HEK293 (cell line): Measurements from ENCODE around the gene PRPH.

Experiments
- FEZF1 ChIP-seq: fragments of 450-650 bp; formaldehyde crosslinking; IDR thresholded peaks from 2 replicates; pipeline ENCODE4 v1.5.1; 2016; ENCODE audit warnings: missing biosample characterization, missing genetic modification characterization
- GFI1B ChIP-seq: fragments of 450-650 bp; formaldehyde crosslinking; IDR thresholded peaks from 2 replicates; pipeline ENCODE4 v1.5.1; 2016; ENCODE audit warnings: missing biosample characterization, missing genetic modification characterization
- HOXC10 ChIP-seq: sonication (generic); formaldehyde crosslinking; IDR thresholded peaks from 2 replicates; pipeline ENCODE4 v1.8.1; 2023; ENCODE audit warnings: mild to moderate bottlenecking, missing genetic modification reagents
- KLF8 ChIP-seq: fragments of 450-650 bp; formaldehyde crosslinking; IDR thresholded peaks from 2 replicates; pipeline ENCODE4 v1.5.1; 2016; ENCODE audit warnings: missing biosample characterization, missing genetic modification characterization
- SP7 ChIP-seq: fragments of 450-650 bp; formaldehyde crosslinking; IDR thresholded peaks from 2 replicates; pipeline ENCODE4 v1.5.1; 2016; ENCODE audit warnings: missing biosample characterization, missing genetic modification characterization
- ZBTB17 ChIP-seq: fragments of 450-650 bp; formaldehyde crosslinking; IDR thresholded peaks from 2 replicates; pipeline ENCODE4 v1.5.1; 2016; ENCODE audit warnings: missing biosample characterization, missing genetic modification characterization
- ZFP41 ChIP-seq: fragments of 450-650 bp; formaldehyde crosslinking; IDR thresholded peaks from 2 replicates; pipeline ENCODE4 v1.5.1; 2016; ENCODE audit warnings: missing biosample characterization, missing genetic modification characterization, borderline replicate concordance
- ZIC2 ChIP-seq: fragments of 450-650 bp; formaldehyde crosslinking; IDR thresholded peaks from 2 replicates; pipeline ENCODE4 v1.5.1; 2016; ENCODE audit warnings: missing biosample characterization, missing genetic modification characterization
- ZNF132 ChIP-seq: fragments of 450-650 bp; formaldehyde crosslinking; IDR thresholded peaks from 2 replicates; pipeline ENCODE4 v1.5.1; 2017; ENCODE audit warnings: missing biosample characterization, missing genetic modification characterization, borderline replicate concordance
- ZNF138 ChIP-seq: fragments of 450-650 bp; formaldehyde crosslinking; IDR thresholded peaks from 2 replicates; pipeline ENCODE4 v1.5.1; 2016; ENCODE audit warnings: missing biosample characterization, missing genetic modification characterization, borderline replicate concordance
- ZNF155 ChIP-seq: fragments of 450-650 bp; formaldehyde crosslinking; IDR thresholded peaks from 2 replicates; pipeline ENCODE4 v1.5.1; 2016; ENCODE audit warnings: missing biosample characterization, missing genetic modification characterization
- ZNF157 ChIP-seq: fragments of 450-650 bp; formaldehyde crosslinking; IDR thresholded peaks from 2 replicates; pipeline ENCODE4 v1.5.1; 2016; ENCODE audit warnings: missing biosample characterization, missing genetic modification characterization
- ZNF174 ChIP-seq: fragments of 450-650 bp; formaldehyde crosslinking; IDR thresholded peaks from 2 replicates; pipeline ENCODE4 v1.5.0; 2017; ENCODE audit warnings: missing biosample characterization, mild to moderate bottlenecking, missing genetic modification characterization
- ZNF426 ChIP-seq: fragments of 450-650 bp; formaldehyde crosslinking; IDR thresholded peaks from 2 replicates; pipeline ENCODE4 v1.5.1; 2017; ENCODE audit warnings: missing biosample characterization, missing genetic modification characterization, mild to moderate bottlenecking, inconsistent platforms, moderate library complexity
- ZNF514 ChIP-seq: fragments of 450-650 bp; formaldehyde crosslinking; IDR thresholded peaks from 2 replicates; pipeline ENCODE4 v1.5.1; 2016; ENCODE audit warnings: missing biosample characterization, missing genetic modification characterization
- ZNF621 ChIP-seq: fragments of 450-650 bp; formaldehyde crosslinking; IDR thresholded peaks from 2 replicates; pipeline ENCODE4 v1.5.1; 2017; ENCODE audit warnings: missing biosample characterization, missing genetic modification characterization
- ZNF677 ChIP-seq: fragments of 450-650 bp; IDR thresholded peaks from 2 replicates; pipeline ENCODE4 v1.5.0; 2018; ENCODE audit warnings: missing biosample characterization, mild to moderate bottlenecking, missing genetic modification characterization, moderate library complexity
- ZNF776 ChIP-seq: fragments of 450-650 bp; formaldehyde crosslinking; IDR thresholded peaks from 2 replicates; pipeline ENCODE4 v1.5.0; 2017; ENCODE audit warnings: missing biosample characterization, missing genetic modification characterization, borderline replicate concordance
- ZNF792 ChIP-seq: fragments of 450-650 bp; formaldehyde crosslinking; IDR thresholded peaks from 2 replicates; pipeline ENCODE4 v1.5.1; 2016; ENCODE audit warnings: missing biosample characterization, missing genetic modification characterization
- ZSCAN23 ChIP-seq: fragments of 450-650 bp; formaldehyde crosslinking; IDR thresholded peaks from 2 replicates; pipeline ENCODE4 v1.5.1; 2016; ENCODE audit warnings: missing biosample characterization, missing genetic modification characterization
- ZXDB ChIP-seq: fragments of 450-650 bp; formaldehyde crosslinking; IDR thresholded peaks from 2 replicates; pipeline ENCODE4 v1.5.1; 2016; ENCODE audit warnings: missing biosample characterization, missing genetic modification characterization
- TF ChIP-seq, protein P1 (sequence below): fragments of 450-650 bp; formaldehyde crosslinking; IDR thresholded peaks from 2 replicates; pipeline ENCODE4 v1.5.1; 2017; ENCODE audit warnings: missing biosample characterization, mild to moderate bottlenecking, missing genetic modification characterization, moderate library complexity
- TF ChIP-seq, protein P2 (sequence below): fragments of 450-650 bp; formaldehyde crosslinking; IDR thresholded peaks from 2 replicates; pipeline ENCODE4 v1.5.1; 2016; ENCODE audit warnings: missing biosample characterization, missing genetic modification characterization
- TF ChIP-seq, protein P3 (sequence below): IDR thresholded peaks from 2 replicates; pipeline ENCODE4 v1.6.1; 2011; ENCODE audit warnings: mild to moderate bottlenecking, low read depth, low read length, borderline replicate concordance
- TF ChIP-seq, protein P4 (sequence below): fragments of 450-650 bp; formaldehyde crosslinking; IDR thresholded peaks from 2 replicates; pipeline ENCODE4 v1.5.1; 2016; ENCODE audit warnings: missing biosample characterization, missing genetic modification characterization, borderline replicate concordance
- TF ChIP-seq, protein P5 (sequence below): fragments of 450-650 bp; formaldehyde crosslinking; IDR thresholded peaks from 2 replicates; pipeline ENCODE4 v1.5.1; 2016; ENCODE audit warnings: missing biosample characterization, missing genetic modification characterization

PRPH gene

DNA sequence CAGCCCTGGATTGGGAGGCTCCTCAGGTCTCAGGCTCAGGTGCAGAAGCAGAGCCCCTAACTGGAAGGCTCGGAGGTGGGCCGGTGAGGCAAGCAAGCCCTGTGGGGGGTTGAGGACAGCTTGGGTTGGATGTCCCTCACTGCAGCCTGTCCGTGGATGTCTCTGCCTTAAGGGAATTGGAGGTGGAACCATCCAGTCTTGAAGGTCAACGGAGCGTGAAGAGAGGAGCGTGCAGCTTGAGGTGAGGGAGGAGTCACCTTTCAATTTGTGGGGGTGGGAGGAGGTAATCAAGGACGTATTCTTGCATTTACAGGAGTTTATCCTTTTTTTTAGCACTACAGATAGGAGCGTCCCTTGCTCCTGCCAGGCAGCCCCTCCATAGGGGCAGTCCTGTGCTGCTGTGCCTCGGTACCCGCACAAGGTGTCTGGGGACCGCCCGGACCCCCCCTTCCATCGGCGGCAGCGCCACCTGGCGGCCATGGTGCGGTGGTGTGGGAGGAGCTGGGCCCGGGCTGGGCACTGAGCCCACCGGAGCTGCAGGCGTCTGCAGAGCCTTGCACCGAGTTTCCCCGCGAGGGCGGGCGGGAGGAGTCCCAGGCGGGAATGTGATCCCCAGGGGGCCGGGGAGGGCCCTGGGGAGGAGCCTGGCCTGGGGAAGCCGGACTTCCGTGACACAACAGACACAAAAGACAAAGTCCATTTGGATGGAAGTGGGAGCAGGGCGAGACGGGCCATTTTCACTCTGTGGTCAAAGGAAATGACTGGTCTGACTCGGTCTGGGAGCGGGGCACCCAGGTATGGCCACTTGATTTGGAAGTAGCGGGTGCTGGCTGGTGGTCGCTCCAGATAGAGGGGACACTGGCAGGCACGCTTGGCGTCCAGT lies 52.6 kb downstream of the PRPH start (continued):
- TF ChIP-seq ZNF514 (tag by site-specific recombination) = no peak
- no peak for TF ChIP-seq GFI1B (tag by site-specific recombination)
- no peak; the same call in 1 of the 2 replicates for TF ChIP-seq ZNF677 (tag by site-specific recombination)
- TF ChIP-seq, protein P1, sequence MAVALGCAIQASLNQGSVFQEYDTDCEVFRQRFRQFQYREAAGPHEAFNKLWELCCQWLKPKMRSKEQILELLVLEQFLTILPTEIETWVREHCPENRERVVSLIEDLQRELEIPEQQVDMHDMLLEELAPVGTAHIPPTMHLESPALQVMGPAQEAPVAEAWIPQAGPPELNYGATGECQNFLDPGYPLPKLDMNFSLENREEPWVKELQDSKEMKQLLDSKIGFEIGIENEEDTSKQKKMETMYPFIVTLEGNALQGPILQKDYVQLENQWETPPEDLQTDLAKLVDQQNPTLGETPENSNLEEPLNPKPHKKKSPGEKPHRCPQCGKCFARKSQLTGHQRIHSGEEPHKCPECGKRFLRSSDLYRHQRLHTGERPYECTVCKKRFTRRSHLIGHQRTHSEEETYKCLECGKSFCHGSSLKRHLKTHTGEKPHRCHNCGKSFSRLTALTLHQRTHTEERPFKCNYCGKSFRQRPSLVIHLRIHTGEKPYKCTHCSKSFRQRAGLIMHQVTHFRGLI (tag by site-specific recombination) = 0 out of 2 replicates have a peak, but pooled peaks have one; percentile 29
- TF ChIP-seq ZNF155 (tag by site-specific recombination) = no peak
- TF ChIP-seq ZNF776 = no peak
- TF ChIP-seq, protein P2, sequence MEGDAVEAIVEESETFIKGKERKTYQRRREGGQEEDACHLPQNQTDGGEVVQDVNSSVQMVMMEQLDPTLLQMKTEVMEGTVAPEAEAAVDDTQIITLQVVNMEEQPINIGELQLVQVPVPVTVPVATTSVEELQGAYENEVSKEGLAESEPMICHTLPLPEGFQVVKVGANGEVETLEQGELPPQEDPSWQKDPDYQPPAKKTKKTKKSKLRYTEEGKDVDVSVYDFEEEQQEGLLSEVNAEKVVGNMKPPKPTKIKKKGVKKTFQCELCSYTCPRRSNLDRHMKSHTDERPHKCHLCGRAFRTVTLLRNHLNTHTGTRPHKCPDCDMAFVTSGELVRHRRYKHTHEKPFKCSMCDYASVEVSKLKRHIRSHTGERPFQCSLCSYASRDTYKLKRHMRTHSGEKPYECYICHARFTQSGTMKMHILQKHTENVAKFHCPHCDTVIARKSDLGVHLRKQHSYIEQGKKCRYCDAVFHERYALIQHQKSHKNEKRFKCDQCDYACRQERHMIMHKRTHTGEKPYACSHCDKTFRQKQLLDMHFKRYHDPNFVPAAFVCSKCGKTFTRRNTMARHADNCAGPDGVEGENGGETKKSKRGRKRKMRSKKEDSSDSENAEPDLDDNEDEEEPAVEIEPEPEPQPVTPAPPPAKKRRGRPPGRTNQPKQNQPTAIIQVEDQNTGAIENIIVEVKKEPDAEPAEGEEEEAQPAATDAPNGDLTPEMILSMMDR (tag by site-specific recombination) = peak; percentile 97
- TF ChIP-seq ZNF621 (tag by site-specific recombination) = no peak
- TF ChIP-seq, protein P3, sequence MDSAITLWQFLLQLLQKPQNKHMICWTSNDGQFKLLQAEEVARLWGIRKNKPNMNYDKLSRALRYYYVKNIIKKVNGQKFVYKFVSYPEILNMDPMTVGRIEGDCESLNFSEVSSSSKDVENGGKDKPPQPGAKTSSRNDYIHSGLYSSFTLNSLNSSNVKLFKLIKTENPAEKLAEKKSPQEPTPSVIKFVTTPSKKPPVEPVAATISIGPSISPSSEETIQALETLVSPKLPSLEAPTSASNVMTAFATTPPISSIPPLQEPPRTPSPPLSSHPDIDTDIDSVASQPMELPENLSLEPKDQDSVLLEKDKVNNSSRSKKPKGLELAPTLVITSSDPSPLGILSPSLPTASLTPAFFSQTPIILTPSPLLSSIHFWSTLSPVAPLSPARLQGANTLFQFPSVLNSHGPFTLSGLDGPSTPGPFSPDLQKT = no peak
- TF ChIP-seq SP7 (tag by site-specific recombination) = peak; percentile 79
- no peak for TF ChIP-seq ZNF426
- peak; percentile 66 for TF ChIP-seq ZXDB
- TF ChIP-seq ZIC2 (tag by site-specific recombination) = no peak; the same call in 1 of the 2 replicates
- no peak for TF ChIP-seq HOXC10 (CRISPR knock-in tag)
- TF ChIP-seq KLF8 (tag by site-specific recombination) = peak; percentile 74; the same call in 1 of the 2 replicates
- TF ChIP-seq, protein P4, sequence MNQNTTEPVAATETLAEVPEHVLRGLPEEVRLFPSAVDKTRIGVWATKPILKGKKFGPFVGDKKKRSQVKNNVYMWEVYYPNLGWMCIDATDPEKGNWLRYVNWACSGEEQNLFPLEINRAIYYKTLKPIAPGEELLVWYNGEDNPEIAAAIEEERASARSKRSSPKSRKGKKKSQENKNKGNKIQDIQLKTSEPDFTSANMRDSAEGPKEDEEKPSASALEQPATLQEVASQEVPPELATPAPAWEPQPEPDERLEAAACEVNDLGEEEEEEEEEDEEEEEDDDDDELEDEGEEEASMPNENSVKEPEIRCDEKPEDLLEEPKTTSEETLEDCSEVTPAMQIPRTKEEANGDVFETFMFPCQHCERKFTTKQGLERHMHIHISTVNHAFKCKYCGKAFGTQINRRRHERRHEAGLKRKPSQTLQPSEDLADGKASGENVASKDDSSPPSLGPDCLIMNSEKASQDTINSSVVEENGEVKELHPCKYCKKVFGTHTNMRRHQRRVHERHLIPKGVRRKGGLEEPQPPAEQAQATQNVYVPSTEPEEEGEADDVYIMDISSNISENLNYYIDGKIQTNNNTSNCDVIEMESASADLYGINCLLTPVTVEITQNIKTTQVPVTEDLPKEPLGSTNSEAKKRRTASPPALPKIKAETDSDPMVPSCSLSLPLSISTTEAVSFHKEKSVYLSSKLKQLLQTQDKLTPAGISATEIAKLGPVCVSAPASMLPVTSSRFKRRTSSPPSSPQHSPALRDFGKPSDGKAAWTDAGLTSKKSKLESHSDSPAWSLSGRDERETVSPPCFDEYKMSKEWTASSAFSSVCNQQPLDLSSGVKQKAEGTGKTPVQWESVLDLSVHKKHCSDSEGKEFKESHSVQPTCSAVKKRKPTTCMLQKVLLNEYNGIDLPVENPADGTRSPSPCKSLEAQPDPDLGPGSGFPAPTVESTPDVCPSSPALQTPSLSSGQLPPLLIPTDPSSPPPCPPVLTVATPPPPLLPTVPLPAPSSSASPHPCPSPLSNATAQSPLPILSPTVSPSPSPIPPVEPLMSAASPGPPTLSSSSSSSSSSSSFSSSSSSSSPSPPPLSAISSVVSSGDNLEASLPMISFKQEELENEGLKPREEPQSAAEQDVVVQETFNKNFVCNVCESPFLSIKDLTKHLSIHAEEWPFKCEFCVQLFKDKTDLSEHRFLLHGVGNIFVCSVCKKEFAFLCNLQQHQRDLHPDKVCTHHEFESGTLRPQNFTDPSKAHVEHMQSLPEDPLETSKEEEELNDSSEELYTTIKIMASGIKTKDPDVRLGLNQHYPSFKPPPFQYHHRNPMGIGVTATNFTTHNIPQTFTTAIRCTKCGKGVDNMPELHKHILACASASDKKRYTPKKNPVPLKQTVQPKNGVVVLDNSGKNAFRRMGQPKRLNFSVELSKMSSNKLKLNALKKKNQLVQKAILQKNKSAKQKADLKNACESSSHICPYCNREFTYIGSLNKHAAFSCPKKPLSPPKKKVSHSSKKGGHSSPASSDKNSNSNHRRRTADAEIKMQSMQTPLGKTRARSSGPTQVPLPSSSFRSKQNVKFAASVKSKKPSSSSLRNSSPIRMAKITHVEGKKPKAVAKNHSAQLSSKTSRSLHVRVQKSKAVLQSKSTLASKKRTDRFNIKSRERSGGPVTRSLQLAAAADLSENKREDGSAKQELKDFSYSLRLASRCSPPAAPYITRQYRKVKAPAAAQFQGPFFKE (tag by site-specific recombination) = no peak
- no peak for TF ChIP-seq ZNF132 (tag by site-specific recombination)
- TF ChIP-seq ZNF174 (tag by site-specific recombination) = no peak
- no peak for TF ChIP-seq ZSCAN23 (tag by site-specific recombination)
- peak; percentile 80 for TF ChIP-seq ZBTB17
- TF ChIP-seq ZNF157 (tag by site-specific recombination) = no peak
- TF ChIP-seq ZFP41 (tag by site-specific recombination) = no peak
- no peak for TF ChIP-seq ZNF138
- TF ChIP-seq FEZF1 (tag by site-specific recombination) = no peak
- TF ChIP-seq ZNF792 (tag by site-specific recombination) = peak; percentile 29; the same call in 1 of the 2 replicates
- TF ChIP-seq, protein P5, sequence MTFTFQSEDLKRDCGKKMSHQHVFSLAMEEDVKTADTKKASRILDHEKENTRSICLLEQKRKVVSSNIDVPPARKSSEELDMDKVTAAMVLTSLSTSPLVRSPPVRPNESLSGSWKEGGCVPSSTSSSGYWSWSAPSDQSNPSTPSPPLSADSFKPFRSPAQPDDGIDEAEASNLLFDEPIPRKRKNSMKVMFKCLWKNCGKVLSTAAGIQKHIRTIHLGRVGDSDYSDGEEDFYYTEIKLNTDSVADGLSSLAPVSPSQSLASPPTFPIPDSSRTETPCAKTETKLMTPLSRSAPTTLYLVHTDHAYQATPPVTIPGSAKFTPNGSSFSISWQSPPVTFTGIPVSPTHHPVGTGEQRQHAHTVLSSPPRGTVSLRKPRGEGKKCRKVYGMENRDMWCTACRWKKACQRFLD (tag by site-specific recombination) = no peak
